HG03159 (cell line): ENCODE data around the gene ZNF444.
"Not testable (repeated sequence)": the region's sequence is repeated elsewhere in the genome, so short reads cannot be mapped to it uniquely, and the experiment has no call there.

Experiments
- ATAC-seq: cut with Tn5 transposase; IDR thresholded peaks from one replicate; pipeline ENCODE4 v1.9.1; 2021; ENCODE audit warnings: mild to moderate bottlenecking, moderate library complexity; ENCODE audit not compliant: unreplicated experiment

Gene ZNF444

DNA sequence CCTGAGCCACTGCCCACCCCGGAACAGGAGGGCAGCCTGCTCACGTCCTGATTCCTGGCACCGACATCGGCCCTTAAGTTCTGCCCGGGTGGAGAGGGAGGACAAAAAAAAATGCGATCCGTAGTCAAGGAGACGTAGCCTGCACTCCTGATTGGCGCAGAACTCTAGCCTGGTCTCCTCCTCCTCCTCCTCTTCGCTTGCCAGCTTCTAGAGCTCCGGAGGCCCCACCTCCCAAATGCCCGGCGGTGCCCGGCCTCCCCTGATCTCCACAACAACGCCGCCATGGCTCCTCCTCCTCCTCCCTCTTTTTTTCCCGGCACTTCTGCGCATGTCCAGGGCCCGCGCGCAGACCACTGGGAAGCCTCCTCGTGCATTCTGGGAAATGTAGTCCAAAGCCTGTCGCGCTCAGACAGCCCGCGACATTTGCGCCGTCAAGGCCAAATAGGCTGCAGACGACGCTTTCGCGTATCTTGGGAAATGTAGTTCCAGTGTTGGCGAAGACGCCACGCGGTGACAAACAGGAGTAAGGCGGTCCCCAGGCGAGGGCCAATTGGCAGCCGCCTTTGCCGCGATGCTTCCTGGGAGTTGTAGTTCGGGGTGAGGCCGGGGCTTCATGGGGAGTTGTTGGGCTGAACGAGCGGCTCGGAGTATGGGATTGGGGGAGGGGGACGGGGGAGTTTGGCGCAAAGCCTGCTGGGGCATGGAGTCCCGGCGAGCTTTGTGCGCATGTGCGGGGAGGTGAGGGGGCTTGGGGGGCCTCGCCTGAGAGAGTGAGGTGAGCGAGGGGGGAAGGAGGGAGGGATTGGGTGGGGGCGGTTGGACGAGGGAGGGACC lies at the start of gene ZNF444:
Gene ZNF444, plus strand, starts transcription at position 705 of the 834 bp plus-strand sequence. CDS start 5,625 bp downstream, outside the sequence.
- ATAC-seq: peak; percentile 88

DNA sequence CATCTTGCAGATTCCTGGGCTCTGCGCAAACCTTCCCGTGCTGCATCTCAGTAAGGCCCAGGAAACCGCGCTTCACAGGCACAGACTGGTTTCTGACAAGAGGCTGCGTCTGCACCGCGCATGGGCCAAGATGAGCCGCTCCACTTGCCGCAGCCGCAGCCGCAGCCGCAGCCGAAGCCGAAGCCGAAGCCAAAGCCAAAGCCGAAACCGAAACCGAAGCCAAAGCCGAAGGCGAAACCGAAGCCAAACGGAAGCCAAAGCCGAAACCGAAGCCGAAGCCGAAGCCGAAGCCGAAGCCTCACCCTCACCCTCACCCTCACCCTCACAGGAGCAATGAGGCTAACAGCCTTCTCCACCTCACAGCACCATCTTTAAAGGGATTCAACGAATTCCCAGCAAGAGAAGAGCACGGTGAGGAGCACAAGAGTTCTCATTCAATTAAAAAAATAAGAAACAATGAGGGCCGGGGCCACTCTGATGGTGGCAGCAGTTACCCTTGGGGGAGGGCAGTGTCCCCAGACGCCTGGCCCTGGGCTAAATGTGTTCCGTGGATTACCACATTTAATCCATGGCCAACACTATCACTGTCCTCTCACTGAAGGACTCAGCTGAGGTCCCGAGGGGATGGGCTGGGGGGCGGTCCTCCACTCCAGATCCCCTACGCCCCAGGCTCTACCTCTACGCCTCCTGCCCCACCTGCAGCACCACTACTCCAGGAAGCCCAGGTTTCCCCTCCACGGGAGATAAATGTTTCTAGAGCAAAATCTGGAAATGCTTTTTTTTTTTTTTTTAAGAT lies 49.1 kb upstream of the ZNF444 start:
- ATAC-seq: no peak

DNA sequence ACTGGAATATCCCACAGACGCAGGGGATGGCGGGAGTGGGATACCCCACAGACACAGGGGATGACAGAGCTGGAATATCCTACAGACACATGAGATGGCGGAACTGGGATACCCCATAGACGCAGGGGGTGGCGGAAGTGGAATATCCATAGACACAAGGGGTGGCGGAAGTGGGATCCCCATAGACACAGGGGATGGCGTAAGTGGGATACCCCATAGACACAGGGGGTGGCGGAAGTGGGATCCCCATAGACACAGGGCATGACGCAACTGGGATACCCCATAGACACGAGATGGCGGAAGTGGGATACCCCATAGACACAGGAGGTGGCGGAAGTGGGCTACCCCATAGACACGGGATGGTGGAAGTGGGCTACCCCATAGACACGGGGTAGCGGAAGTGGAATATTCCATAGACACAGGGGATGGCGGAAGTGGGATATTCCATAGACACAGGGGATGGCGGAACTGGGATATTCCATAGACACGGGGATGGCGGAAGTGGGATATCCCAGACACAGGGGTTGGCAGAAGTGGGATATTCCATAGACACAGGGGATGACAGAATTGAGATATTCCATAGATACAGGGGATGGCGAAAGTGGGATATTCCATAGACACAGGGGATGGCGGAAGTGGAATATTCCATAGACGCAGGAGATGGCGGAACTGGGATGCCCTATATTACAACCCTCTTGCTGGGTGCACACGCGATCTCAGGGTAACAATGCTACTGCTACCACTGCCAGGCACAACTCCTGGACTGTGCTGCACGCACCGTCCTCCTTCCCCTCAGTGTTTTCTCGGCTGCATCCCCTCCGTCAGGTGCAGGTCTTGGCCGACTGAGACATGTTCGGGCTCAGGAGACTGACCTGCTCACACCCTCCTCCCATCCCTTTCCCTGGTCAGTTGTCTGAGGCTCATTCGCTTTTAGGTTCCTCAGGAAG lies 48.1 kb upstream of the ZNF444 start:
- no peak for ATAC-seq

DNA sequence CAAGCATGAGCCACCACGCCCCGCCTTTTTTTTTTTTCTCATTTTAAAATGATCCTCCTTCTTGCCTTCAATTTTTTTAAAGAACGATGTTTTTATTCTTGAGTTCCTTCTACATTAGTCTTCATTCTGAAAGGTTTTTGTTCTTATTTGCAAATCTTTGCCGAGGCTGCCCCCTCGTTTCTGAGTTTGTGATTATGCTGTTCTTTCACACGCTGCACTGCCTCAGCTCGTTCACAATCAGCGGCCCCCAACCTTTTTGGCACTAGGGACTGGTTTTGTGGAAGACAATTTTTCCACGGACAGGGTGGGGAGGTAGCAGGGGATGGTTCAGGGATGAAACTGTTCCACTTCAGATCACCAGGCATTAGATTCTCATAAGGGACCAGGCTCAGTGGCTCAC lies 46.6 kb upstream of the ZNF444 start:
- no peak for ATAC-seq

DNA sequence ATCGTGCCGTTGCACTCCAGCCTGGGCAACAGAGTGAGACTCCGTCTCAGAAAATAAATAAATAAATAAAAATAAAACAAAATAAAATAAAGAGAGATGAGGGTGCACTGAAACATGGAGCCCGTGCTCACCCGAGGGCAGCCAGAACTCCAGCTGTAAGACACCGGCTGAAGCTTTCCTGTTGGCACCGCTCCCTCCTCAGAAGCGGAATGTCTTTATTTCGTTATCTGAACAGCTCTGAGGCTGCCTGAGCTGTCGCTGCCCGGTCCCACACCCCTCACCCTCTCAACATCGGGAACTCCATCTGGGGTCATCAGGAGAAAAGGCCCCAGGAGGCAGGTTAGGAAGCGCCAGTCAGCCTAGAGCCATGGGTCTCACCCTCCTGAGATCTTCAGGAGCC lies 44.4 kb upstream of the ZNF444 start:
- no peak for ATAC-seq

DNA sequence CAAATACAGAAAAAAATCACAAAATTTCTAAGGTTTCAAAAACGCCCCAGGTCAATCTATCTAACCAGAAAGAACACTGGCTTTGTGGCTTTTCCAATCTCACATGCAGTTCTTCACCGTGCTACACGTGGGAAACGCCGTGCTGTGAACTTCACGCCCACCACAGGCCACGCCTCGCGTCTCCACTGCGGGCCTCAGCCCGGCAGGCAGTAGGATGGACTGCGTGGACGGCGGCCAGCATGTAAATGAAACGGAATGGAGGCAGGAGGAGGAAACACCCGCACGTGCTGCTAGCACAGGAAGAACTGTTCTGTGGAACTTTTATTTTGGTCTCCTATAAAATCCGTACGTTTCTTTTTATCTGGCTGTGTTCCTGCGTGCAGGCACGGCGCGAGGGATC lies 43.8 kb upstream of the ZNF444 start:
- no peak for ATAC-seq

DNA sequence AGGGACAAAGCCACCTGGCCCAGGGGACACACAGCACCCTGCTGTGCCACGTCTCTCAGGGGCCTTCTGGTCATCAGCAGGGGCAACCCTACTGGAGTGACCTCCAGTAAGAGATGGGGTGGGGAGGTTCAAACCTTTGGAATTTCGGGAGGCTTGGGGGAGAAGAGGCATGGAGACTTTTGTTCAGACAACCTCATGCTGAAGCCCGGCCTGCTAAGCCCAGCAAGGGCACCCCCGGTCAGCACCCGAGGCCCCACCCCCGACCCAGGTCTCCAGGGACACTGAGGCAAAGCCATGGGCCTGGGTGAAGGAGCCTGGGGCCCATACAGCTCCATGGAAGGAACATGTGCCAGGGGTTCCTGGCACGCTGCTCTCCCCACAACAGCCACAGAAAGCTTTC lies 43.3 kb upstream of the ZNF444 start:
- ATAC-seq: no peak

DNA sequence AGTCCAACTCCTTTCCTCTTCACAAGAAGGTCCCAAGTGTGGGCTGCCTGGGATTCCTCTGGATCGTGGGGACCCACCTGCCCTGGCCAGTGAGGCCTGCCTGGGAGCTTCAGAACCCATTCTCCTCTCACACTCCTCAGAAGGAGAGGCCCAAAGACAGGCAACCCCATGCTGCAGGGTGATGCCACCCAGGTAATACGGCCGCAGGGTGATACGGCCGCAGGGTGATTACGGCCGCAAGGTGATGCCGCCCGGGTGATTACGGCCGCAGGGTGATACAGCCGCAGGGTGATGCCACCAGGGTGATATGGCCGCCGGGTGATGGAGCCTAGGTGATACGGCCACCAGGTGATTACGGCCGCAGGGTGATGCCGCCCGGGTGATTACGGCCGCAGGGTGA lies 42.9 kb upstream of the ZNF444 start:
- not testable (repeated sequence) for ATAC-seq

DNA sequence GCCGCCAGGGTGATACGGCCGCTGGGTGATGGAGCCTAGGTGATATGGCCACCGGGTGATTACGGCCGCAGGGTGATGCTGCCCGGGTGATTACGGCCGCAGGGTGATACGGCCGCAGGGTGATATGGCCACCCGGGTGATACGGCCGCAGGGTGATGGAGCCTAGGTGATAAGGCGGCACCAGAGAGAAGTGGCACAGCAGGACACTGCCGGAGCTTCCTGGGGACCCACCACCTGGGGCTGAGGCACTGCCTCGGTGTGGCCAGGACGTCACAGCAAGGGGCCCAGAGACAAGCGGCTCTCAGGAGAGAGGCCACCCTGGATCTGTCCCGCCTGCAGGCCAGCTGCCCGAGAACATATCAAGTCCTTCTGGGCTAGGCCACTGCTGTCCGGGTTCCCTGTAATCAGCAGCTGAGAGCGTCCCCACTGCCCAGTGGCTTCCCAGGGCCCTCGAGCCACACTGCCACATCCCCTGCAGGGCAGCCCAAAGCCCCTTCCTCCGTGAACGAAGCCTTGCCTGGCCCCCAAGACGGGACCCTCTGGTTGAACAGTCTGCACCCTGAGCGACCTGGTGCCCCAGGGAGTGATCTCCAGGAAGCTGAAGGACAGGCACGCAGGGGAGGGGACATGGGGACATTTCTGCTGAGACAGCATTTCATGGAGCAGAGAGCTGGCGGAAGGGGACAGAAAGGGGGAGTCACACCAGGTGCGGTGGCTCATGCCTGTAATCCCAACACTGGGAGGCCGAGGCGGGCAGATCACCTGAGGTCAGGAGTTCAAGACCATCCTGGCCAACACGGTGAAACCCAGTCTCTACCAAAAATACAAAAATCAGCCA lies 42.1 kb upstream of the ZNF444 start:
- ATAC-seq: no peak

DNA sequence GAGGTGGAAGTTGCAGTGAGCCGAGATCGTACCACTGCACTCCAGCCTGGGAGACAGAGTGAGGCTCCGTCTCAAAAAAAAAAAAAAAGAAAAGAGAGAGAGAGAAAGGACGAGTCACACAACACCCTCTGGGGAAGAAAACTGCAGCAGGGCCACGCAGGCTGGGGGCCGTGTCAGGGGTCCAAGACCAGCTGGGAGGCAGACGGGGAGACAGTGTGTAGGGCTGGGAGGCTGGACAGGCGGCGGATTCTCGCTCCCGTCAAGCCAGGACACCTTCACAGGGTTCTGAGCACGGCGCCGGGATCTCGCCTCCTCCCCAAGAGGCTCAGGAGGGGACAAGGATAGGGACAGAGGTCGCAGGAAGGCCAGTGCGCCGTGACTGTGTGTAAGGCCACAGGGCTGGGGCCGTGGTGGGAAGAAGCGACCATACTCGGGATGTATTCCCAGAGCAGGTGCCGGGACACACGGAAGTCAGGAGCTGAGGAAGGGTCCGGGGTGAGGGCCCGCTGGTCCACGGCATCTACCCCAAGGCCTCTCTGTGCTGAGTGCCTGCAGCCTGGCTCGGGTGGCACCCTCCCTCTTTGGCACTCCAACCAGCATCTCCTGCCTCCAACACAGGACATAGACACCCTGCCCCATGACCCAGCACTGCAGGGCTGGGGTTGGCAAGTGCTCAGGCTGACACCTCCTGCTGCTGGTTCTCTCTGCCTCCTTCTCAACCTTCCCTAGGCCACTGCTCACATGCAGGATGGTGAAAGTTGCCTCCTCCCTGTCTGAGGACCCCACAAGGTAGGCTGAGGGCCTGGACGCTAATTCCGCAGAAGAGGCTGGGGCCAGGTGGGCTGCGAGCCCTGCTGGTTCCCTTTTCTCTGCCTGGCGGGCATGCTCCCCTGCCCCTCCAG lies 41.2 kb upstream of the ZNF444 start:
- no peak for ATAC-seq

DNA sequence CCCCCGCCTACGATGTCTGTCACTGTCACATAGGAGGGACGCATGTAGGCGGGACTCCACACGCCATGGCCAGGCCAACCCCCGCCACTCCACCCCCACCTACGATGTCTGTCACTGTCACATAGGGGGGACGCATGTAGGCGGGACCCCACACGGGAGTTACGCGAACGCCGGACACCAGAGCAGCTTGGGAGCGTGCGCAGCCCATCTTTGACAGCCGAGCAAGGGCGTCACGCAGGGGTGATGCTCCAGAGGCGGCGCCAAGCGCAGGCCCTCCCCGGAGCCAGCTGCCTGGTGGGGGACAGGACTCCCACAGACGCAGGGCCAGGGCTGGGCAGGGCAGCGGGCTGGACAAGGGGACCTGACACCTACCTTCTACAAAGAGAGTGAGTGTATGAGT lies 40.0 kb upstream of the ZNF444 start:
- no peak for ATAC-seq

DNA sequence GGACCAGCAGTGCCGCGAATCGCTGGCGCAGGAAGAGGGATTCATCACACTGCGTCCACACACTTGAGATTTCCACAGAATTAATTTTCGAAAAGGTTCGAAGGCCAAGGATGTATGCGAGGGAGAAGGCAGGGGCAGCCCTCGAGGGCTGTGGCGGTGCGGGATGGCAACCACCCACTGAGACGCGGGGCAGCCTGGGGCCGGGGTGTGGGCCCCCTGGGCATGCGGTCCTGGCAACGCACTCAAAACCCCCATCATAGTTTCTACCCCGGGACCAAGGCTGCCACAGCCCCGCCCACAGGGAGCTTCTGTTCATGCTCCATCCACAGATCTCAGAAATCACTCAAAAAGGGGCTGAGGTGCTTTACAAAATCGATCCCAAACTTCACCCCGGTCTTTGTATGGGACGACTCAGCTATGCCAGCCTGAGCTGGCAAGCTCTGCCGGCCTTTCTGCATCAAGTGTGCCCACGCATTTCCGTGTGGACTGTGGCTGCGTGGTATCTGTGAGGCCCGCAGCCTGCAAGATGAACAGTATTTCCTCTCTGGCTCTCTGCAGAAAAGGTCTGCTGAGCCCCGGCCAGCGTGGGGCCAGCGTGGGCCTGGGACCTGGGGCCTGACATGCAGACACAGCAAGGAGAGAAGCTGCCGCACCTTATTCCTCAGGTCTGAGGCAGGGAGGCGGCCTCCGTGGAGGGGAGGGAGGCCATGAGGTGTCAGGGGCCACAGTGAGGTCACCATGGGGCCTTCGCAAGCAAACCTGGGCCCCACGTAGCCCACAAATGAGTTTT lies 39.1 kb upstream of the ZNF444 start:
- no peak for ATAC-seq

DNA sequence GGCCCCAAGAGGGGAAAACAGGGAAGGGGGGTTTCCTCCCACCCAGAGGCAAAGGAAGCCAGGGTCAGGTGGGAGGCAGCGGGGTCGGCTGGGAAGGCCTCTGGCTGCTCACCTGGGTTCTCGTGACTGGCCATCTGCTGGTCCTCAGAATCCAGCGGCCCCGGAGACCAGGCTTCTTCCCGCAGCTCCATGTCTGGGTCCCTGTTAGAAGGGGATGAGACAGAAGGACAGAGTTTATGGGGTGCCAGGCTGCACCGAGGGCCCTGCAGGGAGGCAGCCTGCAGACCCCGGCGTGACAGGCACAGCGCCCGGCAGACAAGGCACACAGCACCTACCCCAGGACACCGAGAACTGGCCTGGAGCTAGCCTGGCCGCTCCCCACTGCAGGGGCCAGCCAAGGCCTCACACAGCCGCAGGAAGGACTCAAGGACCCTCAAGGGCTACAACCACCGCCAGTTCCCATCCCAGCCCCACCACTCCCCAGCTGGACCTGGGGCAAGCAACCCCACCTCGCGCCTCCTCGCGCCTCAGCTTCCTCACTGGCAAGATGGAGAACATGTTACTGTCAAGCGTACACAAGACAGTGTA lies 38.0 kb upstream of the ZNF444 start:
- ATAC-seq: no peak

DNA sequence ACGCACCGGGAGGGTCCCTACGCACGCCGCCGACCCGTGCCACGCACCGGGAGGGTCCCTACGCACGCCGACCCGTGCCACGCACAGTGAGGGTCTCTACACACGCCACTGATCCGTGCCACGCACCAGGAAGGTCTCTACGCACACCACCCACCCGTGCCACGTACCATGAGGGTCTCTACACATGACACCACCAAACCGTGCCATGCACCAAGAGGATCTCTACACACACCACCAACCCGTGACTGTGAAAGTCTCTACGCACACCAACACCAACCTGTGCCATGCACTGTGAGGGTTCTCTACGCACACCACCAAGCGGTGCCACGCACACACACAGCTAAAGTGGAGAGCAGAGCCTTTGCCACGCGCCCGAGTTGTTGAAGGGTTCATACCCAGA lies 36.7 kb upstream of the ZNF444 start:
- no peak for ATAC-seq

DNA sequence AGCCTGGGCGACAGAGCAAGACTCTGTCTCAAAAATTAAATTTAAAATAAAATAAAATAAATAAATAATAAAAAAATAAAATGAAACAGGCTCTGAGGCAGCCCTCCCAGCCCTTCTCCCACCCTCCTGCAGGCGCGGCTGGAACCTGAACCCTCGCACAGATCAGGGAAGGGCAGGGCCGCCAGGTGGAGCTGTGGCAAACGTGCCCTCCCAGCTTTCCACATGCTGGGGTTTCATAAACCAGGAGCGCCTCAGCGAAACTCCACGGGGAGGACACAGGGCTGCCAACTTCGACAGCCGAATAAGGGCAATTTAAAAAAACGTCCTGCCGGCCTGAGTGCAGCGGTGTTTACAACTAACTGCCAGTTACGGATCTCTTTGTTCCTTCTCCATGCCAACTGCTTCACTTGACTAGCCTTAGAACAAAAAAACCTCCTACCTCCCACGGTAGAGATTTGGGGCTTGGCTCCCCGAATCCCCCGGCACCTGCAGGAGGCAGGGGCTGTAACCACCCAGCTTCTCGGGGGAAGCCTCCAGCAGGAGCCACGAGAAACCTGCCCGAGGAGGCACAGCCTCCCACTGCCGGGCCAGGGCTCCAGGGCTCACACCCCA lies 35.9 kb upstream of the ZNF444 start:
- no peak for ATAC-seq

DNA sequence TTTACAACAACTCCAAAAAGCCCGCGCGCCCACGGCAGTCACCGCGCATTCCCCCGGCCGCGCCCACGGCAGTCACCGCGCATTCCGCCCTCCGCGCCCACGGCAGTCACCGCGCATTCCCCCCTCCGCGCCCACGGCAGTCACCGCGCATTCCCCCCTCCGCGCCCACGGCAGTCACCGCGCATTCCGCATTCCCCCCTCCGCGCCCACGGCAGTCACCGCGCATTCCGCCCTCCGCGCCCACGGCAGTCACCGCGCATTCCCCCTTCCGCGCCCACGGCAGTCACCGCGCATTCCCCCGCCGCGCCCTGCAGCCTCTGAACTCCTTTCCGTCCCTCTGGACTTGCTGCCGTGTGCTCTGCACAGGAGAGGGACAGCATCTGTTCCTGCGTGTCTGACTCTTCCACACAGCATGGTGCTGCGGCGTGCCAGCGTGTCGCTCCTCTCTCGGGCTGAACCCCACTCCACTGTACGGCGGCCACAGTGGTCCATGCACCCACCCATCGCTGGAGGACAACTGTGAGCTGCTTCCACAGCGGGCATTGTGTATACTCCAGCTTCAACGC lies 35.2 kb upstream of the ZNF444 start:
- ATAC-seq: not testable (repeated sequence)

DNA sequence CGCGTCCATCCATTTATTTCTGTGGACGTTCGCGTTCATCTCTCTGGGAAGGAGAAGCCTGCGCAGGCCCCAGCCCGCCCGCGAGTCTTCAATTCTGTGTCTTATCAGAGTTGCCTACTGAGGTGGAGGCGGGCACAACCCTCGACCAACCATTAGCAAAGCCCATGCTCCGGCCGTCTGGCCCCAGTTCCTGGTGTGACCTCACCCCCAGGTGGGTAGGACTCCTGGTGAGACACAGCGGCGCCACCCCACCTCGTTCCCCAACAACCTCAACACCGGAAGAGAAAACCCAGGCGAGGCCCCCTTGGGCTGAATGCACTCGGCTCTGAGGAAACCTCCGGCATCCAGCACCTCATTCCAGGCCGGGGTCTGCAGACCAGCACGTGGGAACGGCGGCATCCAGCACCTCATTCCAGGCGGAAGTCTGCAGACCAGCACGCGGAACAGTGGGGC lies 34.7 kb upstream of the ZNF444 start:
- ATAC-seq: no peak
